Kidney (tissue), 14 donors: ENCODE measurements around the gene BLTP3B. TPM values are rescaled to one million over a fixed set of nuclear protein-coding genes. Genes with fewer than 3 reads are reported as not detected.

Source experiments
- DNase-seq, 5 donors: peaks; one replicate each; pipeline ENCODE4 v3.0.0-alpha.2; 2013 to 2020
- FAIRE-seq: peaks from 2 replicates; lab custom pipeline; 2012; peaks lifted over from hg19 to GRCh38; lab: Jason Lieb, UNC
- H3K27ac ChIP-seq, 2 donors: one replicate each; pipeline ENCODE4 v1.7.0; 2013; ENCODE audit warnings: low read depth in 2 of 2, low read length in 2 of 2, inconsistent platforms in 1 of 2
- H3K27me3 ChIP-seq: one replicate; pipeline ENCODE4 v1.7.1; 2013; ENCODE audit warnings: low read length, inconsistent platforms; ENCODE audit not compliant: control insufficient read depth, insufficient read depth
- H3K36me3 ChIP-seq, 3 donors: one replicate each; pipeline versions ENCODE4 v1.7.0 to v1.7.1; 2013; ENCODE audit warnings: low read length in 3 of 3, control low read depth in 1 of 3, inconsistent platforms in 1 of 3; ENCODE audit not compliant: insufficient read depth in 3 of 3, control insufficient read depth in 2 of 3
- H3K4me1 ChIP-seq, 3 donors: one replicate each; pipeline versions ENCODE4 v1.7.0 to v1.7.1; 2013; ENCODE audit warnings: low read length in 3 of 3, inconsistent platforms in 1 of 3, low read depth in 1 of 3; ENCODE audit not compliant: control insufficient read depth in 2 of 3, insufficient read depth in 2 of 3
- H3K4me3 ChIP-seq, 3 donors: one replicate each; pipeline versions ENCODE4 v1.7.0 to v1.8.1; 2013; ENCODE audit warnings: low read length in 3 of 3, control low read depth in 1 of 3, inconsistent platforms in 1 of 3
- H3K9ac ChIP-seq, 3 donors: one replicate each; pipeline versions ENCODE4 v1.7.0 to v1.7.1; 2013; ENCODE audit warnings: low read length in 3 of 3, control low read depth in 1 of 3, inconsistent platforms in 1 of 3
- H3K9me3 ChIP-seq, 3 donors: one replicate each; pipeline versions ENCODE4 v1.7.0 to v1.7.1; 2013; ENCODE audit warnings: low read length in 3 of 3, control low read depth in 1 of 3, inconsistent platforms in 1 of 3; ENCODE audit not compliant: control insufficient read depth in 2 of 3, insufficient read depth in 1 of 3
- CTCF ChIP-seq: IDR thresholded peaks from 3 replicates; pipeline ENCODE4 v1.5.1; 2012; ENCODE audit warnings: mild to moderate bottlenecking, moderate library complexity, borderline replicate concordance; ENCODE audit not compliant: insufficient read depth; ENCODE audit errors: extremely low read depth
- intact Hi-C: fragments of 100-400 bp; cut with DNase I; formaldehyde crosslinking; loops from one replicate; pipeline ENCODE4 v1.11.1; 2022
- polyA plus RNA-seq: library from polyadenylated mRNA; stranded (reverse); fragments of 350-450 nt; fragmentation: Illumina TruSeq; extraction: RNeasy Lipid Tissue Mini Kit (QIAGEN cat#74804); gene quantifications from one replicate; pipeline ENCODE4 v1.2.3, GENCODE V29; 2014; ENCODE audit warnings: low read depth, low replicate concordance; ENCODE audit not compliant: insufficient read depth
- total RNA-seq: library from RNA; stranded (reverse); fragmentation: NEBNext Ultra II Directional; extraction: Animal tissue kit (Norgen Biotek cat#: 25700); gene quantifications from one replicate; pipeline ENCODE4 v1.2.1, GENCODE V29; 2021
- donor health status: control.
- donor health status: control.
- donor health status: control.
- donor health status: control.
- donor health status: control.
- donor health status: DM: yes; HTN: yes; CAD: no.
- donor health status: Normal renal cell carcinoma (clear cell type).

Gene BLTP3B
- total and polyA plus RNA-seq, 2 donors from 2014 or later = 9.3 to 18.3 TPM

- Histone ChIP-seq H3K9ac (no peak overlapping the region), H3K27ac (no peak overlapping the region), H3K36me3 (no peaks in the 10 kb centered on the region), H3K4me3 (no peak overlapping the region), H3K9me3 (no peaks in the 10 kb centered on the region), H3K4me1 (no peaks in the 10 kb centered on the region), H3K27me3 (no peaks in the 10 kb centered on the region)
- TF ChIP-seq CTCF = no peak
- FAIRE-seq = no peak
- intact Hi-C loops = no loop called here
- DNase-seq = no peak
Measured at GRCh38 chr12:100153131-100153530, 10.5 kb upstream of the BLTP3B start.

- no peak for TF ChIP-seq CTCF
- Histone ChIP-seq H3K27me3 (no peaks in the 10 kb centered on the region), H3K9ac (no peak overlapping the region), H3K9me3 (no peaks in the 10 kb centered on the region), H3K36me3 (no peaks in the 10 kb centered on the region), H3K27ac (no peak overlapping the region), H3K4me3 (no peak overlapping the region), H3K4me1 (no peaks in the 10 kb centered on the region)
- intact Hi-C loops = no loop called here
- FAIRE-seq (no peak), DNase-seq (no peak)
Measured at GRCh38 chr12:100151769-100152168, 9.1 kb upstream of the BLTP3B start.

DNA sequence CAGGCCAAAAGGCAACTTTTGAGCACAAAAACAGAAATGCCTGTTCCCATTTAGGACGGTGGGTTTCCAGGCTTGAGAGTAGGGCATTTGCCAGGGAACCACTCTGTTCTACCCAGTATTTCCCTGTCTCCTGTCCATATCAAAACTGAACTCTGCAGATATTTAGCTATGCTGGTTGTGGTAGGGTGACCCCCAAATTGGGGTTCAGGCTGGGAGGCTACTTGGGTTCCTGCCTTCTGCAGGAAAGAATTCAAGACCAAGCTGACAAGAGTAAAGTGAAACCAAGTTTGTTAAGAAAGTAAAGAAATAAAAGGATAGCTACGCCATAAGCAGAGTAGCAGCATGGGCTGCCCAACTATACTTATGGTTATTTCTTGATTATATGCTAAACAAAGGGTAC, 3.6 kb upstream of the BLTP3B start:
- DNase-seq (no peak), FAIRE-seq (no peak)
- intact Hi-C loops = no loop called here
- Histone ChIP-seq H3K4me3 (no peak overlapping the region), H3K27me3 (no peaks in the 10 kb centered on the region), H3K9me3 (no peaks in the 10 kb centered on the region), H3K27ac (no peak overlapping the region), H3K9ac (no peak overlapping the region), H3K4me1 (no peaks in the 10 kb centered on the region), H3K36me3 (no peaks in the 10 kb centered on the region)
- TF ChIP-seq CTCF = no peak

DNA sequence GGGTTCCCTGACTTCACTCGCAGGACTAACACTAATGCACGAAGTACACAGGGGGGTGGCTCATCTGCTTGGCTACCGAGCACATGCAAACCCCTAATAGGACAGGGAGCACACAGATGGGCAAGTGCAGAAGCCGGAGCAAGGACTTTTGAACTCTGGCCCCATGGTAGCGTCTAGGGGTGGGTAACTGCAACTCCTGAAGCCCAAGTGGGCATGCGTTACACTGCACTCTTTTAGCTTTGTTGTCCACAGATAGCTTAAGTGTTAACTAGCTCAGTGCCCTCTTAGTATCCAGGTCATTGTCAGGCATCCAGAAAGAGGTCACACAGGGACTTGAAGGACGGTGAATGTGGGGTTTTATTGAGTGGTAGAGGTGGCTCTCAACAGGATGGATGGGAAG, 3.0 kb upstream of the BLTP3B start:
- no peak overlapping the region for H3K4me3 ChIP-seq
- no peak for TF ChIP-seq CTCF
- no peaks in the 10 kb centered on the region for H3K9me3 ChIP-seq
- H3K36me3 ChIP-seq = no peaks in the 10 kb centered on the region
- intact Hi-C loops = no loop called here
- no peak overlapping the region for H3K27ac ChIP-seq
- no peaks in the 10 kb centered on the region for H3K27me3 ChIP-seq
- H3K9ac ChIP-seq = no peak overlapping the region
- FAIRE-seq = no peak
- DNase-seq = no peak
- no peaks in the 10 kb centered on the region for H3K4me1 ChIP-seq
